HL-60 (cell line): ENCODE data around the gene CSNK2A2.

Experiments
- DNase-seq, 2 experiments: peaks; one replicate each; pipeline ENCODE4 v3.0.0-alpha.2; 2010 to 2020; ENCODE audit warnings: low read depth in 1 of 2, low spot score in 1 of 2
- H3K27ac ChIP-seq: fragments of 250-450 bp; sonication (Bioruptor Pico); replicated peaks from 2 replicates; pipeline ENCODE4 v1.5.1; 2020; ENCODE audit warnings: mild to moderate bottlenecking, moderate library complexity
- H3K27me3 ChIP-seq: fragments of 250-450 bp; sonication (Bioruptor Pico); 2 replicates; pipeline ENCODE4 v1.5.1; 2021; ENCODE audit warnings: mild to moderate bottlenecking, moderate library complexity; ENCODE audit not compliant: insufficient read depth, poor library complexity, severe bottlenecking
- H3K4me3 ChIP-seq: replicated peaks from 2 replicates; pipeline ENCODE4 v1.5.1; 2011; ENCODE audit warnings: mild to moderate bottlenecking, control low read depth, low read length; ENCODE audit not compliant: insufficient read depth
- GABPA ChIP-seq: IDR thresholded peaks from 2 replicates; pipeline ENCODE4 v1.6.1; 2012; ENCODE audit warnings: low read depth
- POLR2AphosphoS5 ChIP-seq: IDR thresholded peaks from 2 replicates; pipeline ENCODE4 v1.6.1; 2012; ENCODE audit warnings: low read depth
- SPI1 ChIP-seq: IDR thresholded peaks from 2 replicates; pipeline ENCODE4 v1.6.1; 2012; ENCODE audit warnings: low read depth, mild to moderate bottlenecking, borderline replicate concordance
- TF ChIP-seq, protein P1 (sequence below): IDR thresholded peaks from one replicate; pipeline ENCODE4 v1.5.1; 2011; ENCODE audit warnings: low read length, control low read depth, inconsistent platforms; ENCODE audit not compliant: insufficient read depth
- TF ChIP-seq, protein P2 (sequence below): IDR thresholded peaks from 2 replicates; pipeline ENCODE4 v1.6.1; 2012; ENCODE audit warnings: low read depth; ENCODE audit not compliant: insufficient replicate concordance

CSNK2A2 gene

DNA sequence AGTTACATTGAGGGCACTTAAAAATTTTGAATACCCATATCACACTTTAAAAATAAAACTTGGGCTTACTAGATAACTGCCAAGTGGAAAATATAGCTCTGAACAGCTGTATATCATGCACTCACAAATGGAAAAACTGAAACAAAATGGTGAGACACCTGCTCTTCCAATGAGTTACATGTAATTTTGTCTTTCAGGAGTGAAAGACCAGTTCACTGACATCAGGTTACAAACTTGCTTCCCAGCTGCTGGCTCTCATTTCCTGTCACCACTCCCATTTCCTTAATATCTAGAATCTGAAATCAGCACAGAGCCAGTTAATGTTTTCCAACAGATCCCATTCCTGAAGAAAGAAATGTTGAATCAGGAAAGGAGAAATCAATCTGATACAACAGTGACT is 10.8 kb downstream of the CSNK2A2 start:
- H3K27ac ChIP-seq: no peak overlapping the region
- no peak for DNase-seq
- no peak overlapping the region for H3K4me3 ChIP-seq
- TF ChIP-seq, protein P1, sequence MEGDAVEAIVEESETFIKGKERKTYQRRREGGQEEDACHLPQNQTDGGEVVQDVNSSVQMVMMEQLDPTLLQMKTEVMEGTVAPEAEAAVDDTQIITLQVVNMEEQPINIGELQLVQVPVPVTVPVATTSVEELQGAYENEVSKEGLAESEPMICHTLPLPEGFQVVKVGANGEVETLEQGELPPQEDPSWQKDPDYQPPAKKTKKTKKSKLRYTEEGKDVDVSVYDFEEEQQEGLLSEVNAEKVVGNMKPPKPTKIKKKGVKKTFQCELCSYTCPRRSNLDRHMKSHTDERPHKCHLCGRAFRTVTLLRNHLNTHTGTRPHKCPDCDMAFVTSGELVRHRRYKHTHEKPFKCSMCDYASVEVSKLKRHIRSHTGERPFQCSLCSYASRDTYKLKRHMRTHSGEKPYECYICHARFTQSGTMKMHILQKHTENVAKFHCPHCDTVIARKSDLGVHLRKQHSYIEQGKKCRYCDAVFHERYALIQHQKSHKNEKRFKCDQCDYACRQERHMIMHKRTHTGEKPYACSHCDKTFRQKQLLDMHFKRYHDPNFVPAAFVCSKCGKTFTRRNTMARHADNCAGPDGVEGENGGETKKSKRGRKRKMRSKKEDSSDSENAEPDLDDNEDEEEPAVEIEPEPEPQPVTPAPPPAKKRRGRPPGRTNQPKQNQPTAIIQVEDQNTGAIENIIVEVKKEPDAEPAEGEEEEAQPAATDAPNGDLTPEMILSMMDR: no peak
- TF ChIP-seq, protein P2, sequence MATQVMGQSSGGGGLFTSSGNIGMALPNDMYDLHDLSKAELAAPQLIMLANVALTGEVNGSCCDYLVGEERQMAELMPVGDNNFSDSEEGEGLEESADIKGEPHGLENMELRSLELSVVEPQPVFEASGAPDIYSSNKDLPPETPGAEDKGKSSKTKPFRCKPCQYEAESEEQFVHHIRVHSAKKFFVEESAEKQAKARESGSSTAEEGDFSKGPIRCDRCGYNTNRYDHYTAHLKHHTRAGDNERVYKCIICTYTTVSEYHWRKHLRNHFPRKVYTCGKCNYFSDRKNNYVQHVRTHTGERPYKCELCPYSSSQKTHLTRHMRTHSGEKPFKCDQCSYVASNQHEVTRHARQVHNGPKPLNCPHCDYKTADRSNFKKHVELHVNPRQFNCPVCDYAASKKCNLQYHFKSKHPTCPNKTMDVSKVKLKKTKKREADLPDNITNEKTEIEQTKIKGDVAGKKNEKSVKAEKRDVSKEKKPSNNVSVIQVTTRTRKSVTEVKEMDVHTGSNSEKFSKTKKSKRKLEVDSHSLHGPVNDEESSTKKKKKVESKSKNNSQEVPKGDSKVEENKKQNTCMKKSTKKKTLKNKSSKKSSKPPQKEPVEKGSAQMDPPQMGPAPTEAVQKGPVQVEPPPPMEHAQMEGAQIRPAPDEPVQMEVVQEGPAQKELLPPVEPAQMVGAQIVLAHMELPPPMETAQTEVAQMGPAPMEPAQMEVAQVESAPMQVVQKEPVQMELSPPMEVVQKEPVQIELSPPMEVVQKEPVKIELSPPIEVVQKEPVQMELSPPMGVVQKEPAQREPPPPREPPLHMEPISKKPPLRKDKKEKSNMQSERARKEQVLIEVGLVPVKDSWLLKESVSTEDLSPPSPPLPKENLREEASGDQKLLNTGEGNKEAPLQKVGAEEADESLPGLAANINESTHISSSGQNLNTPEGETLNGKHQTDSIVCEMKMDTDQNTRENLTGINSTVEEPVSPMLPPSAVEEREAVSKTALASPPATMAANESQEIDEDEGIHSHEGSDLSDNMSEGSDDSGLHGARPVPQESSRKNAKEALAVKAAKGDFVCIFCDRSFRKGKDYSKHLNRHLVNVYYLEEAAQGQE: no peak
- no peaks in the 10 kb centered on the region for H3K27me3 ChIP-seq

DNA sequence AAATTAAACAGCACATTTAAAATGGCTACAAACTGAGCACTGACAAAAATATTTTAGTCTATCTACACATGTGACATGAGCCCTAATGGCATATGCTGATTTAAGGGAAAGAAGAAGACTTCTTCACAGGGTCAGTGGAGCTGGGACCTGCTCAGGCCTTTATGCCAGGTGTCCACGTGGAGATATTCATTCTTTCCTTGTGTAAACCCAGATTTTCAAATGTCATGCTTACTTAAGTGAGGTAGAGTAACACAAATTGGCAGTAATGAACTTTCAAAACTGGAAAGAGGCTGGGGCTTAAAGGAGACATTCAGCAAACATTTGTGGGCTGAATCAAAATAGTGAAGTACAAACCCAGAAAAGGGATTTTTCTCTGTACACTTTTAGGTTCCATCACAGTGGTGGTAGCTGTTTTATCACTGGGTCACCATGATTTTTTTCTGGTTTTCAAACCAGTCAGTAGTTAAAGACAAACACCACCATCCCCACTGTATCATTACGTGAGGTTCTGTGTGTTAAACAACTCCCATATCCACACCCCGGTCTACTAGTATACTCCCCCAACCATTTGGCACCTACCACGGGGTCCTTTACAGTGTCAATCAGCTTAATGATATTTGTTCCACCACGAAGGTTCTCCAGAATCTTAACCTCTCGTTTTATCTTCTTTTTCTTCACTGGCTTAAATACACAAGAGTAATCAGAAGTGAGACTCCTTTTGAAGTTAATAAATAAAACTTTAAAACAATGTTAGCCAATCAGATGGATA is 11.5 kb downstream of the CSNK2A2 start:
- Histone ChIP-seq H3K4me3 (no peak overlapping the region), H3K27ac (no peak overlapping the region), H3K27me3 (no peaks in the 10 kb centered on the region)
- no peak for TF ChIP-seq SPI1
- no peak for TF ChIP-seq POLR2AphosphoS5
- no peak for DNase-seq

DNA sequence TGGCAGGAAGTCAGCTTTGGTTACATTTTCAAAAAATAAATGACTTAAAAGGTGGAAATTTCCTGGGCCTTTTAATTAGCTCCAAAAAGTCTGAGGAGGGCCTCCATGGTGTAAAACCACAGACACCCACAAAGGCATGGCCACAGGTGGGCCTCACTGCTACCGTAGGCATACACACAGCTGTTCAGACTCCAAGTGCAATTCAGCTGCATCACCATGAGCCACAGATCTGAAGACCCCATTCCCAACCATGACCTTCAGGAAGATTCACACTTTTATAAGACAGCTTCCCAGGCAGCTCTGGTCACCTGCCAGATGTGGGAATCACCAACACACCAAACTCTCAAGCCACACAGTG is 20.6 kb downstream of the CSNK2A2 start:
- H3K27me3 ChIP-seq: no peaks in the 10 kb centered on the region
- TF ChIP-seq POLR2AphosphoS5: no peak
- TF ChIP-seq, protein P1: no peak
- TF ChIP-seq SPI1: no peak
- no peak overlapping the region for H3K27ac ChIP-seq
- no peak overlapping the region for H3K4me3 ChIP-seq
- DNase-seq: no peak

DNA sequence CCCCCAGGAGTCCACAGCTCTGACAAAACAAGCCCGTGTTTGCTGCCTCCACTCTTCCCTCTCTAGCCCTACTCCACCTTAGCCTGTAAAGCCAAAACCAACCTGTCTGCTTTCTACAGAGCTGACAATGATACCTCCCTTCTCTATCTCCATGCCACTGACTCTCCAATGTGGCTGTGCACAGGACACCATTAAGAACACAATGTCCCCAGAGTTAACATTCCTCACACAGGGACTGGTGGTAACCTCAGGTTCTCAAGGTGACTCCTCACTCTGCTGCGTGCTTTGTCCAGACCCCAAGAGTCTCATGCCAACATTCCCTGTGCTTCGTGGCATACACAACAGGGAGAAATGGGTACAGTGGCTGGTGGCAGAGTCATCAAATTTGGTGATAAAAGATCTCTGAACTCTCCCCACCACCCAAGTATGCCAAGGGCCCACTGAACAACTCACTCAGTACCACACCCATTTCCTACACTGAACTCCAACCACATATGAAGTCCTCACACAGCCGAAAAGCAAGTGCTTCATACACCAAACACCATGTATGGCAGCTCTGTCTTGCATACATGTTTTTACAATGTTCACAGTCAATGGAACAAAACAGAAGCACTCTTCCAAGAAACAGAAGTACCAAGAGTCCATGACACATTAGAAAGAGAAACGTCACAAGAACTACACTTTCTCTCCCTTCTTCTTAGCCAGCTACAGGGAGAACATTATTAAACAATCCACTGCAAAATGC is 21.1 kb downstream of the CSNK2A2 start:
- TF ChIP-seq, protein P2: no peak
- no peak for TF ChIP-seq SPI1
- TF ChIP-seq POLR2AphosphoS5: no peak
- TF ChIP-seq, protein P1: no peak
- no peak for TF ChIP-seq GABPA
- Histone ChIP-seq H3K27me3 (no peaks in the 10 kb centered on the region), H3K27ac (no peak overlapping the region)

More for the DNA sequence above, 21.1 kb downstream of the CSNK2A2 start:
- H3K4me3 ChIP-seq: no peak overlapping the region
- DNase-seq: no peak
